ENCODE results near the gene CELA1.

The CELA1 gene

DNA sequence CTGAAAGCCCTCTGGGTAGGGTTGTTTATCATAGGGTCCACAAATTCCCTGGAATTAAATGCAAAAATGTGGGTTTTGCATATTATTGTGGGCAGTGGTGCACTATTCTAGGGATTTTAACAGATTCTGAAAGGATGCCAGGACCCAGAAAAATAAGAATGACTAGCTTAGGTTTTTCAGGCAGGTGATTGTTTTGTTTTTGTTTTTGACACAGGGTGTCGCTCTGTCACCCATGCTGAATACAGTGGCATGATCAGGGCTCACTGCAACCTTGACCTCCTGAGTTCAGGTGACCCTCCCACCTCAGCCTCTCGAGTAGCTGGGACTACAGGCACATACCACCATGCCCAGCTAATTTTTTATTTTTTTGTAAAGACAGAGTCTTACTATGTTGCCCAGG is 25.5 kb upstream of the CELA1 start:
- no peak for DNase-seq (ENCODE audit: insufficient read length)
- FAIRE-seq = no peak
- no peak for TF ChIP-seq POLR2A (IDR thresholded peaks at IDR 0.05; ENCODE audit: low read depth, low read length)
- TF ChIP-seq TAF1 (IDR thresholded peaks at IDR 0.05; ENCODE audit: borderline replicate concordance, low read depth, low read length) = no peak
- TF ChIP-seq POLR2AphosphoS5 (IDR thresholded peaks at IDR 0.05; ENCODE audit: low read depth, low read length) = no peak

DNA sequence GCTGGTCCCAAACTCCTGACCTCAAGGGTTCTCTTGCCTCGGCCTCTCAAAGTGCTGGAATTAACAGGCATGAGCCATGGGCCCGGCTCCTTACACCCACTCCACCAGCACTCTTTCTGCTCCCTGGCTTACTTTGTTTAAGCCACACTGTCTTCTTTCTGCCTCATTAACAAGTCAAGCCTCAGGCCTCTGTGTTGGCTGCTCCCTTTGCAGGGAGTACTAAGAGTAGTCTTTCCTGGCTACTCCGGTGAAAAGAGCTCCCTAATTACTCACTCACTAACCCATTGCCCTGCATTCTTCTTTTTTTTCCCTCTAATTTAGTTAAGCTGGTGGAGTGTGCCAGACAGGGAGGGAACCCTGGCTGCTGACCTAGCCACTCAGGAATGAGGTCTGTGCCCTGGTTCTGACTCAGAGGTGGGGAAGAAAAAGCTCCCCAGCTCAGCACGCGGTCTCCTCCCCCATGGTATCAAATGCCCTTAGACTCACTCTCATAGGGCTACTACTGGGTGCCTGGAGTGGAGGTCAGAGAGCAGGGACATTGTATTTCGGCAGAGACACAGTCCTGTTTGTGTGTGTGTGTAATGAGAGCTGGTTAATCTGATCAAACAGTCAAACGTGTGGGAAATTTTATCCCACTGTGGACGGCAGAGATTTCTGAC is 24.9 kb upstream of the CELA1 start:
- FAIRE-seq (no peak), DNase-seq (ENCODE audit: insufficient read length) (no peak)
- TF ChIP-seq TAF1 (IDR thresholded peaks at IDR 0.05; ENCODE audit: borderline replicate concordance, low read depth, low read length) (no peak), POLR2A (IDR thresholded peaks at IDR 0.05; ENCODE audit: low read depth, low read length) (no peak), POLR2AphosphoS5 (IDR thresholded peaks at IDR 0.05; ENCODE audit: low read depth, low read length) (no peak)

DNA sequence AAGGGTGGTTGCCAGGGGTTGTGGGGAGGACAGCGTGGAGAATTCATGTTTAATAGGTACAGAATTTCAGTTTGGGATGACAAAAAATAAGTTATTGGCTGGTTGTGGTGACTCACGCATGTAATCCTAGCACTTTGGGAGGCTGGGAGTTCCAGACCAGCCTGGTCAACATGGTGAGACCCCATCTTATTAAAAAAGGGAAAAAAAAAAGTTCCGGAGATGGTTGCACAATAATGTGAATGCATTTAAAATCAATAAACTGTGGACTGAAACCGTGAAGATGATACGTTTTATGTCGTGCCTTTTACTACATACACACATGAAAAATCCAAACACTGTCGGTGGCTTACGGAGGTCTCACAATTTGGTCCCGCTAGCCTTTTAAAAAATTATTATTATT is 24.2 kb upstream of the CELA1 start:
- no peak for DNase-seq (ENCODE audit: insufficient read length)
- TF ChIP-seq POLR2AphosphoS5 (IDR thresholded peaks at IDR 0.05; ENCODE audit: low read depth, low read length) (no peak), TAF1 (IDR thresholded peaks at IDR 0.05; ENCODE audit: borderline replicate concordance, low read depth, low read length) (no peak)
- no peak for FAIRE-seq

DNA sequence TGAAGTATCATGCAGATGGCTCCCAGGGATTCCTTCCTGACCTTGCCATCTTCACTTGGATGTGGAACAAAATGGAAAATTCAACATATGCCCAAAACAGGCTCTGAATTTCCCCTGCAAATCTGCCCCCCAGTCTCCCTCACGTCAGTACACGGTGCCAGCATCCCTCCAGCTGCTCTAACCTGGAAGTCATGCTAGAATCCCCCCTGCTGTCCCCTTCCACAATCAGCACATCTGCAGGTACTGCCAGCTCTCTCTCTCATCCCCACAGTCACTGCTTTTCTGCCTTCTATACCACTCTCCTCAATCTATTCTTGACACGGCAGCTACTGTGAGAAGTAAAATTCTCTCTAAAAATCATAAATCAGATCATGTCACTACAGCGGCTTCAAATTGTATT is 23.1 kb upstream of the CELA1 start:
- FAIRE-seq = no peak
- no peak for DNase-seq (ENCODE audit: insufficient read length)
- TF ChIP-seq TAF1 (IDR thresholded peaks at IDR 0.05; ENCODE audit: borderline replicate concordance, low read depth, low read length) (no peak), POLR2A (IDR thresholded peaks at IDR 0.05; ENCODE audit: low read depth, low read length) (no peak), POLR2AphosphoS5 (IDR thresholded peaks at IDR 0.05; ENCODE audit: low read depth, low read length) (no peak)

DNA sequence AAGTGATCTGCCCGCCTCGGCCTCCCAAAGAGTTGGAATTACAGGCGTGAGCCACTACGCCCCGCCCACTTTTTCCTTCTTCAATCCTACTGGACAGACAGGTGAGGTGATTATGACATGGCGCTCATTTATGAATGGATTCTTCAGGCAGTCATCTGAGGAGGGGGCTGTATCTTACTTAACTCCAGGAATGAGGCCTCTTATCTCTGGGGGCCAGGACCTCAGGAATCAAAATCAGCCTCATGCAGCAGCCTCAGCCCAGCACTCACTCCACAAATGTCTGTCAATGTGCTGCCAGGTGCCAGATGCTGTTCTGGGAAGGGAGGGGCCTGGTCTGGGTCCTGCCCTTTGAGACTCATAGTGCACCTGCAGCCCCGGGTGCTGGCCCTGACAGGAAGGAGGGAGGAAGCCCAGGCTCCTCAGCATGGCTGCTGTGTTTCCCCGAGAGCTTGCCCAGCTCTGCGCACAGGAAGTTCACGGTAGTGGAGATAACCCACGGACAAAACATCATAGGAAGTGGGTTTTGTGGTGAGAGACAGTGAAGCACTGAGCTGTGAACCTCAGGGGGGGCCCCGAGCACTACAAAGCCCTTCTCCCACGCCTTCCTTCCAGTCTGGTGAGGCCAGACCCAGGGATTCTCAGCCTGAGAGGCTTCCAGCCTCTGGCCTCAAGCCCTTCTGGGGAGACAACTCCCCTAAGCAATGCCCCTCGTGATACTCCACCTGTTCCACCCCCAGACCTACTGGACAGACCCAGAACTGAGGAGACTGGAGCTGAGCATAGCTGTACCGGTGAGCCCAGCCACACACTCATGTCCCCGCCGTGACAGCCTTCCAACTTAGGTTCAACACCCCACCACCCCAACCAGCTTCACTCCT is 22.4 kb upstream of the CELA1 start:
- TF ChIP-seq TAF1 (IDR thresholded peaks at IDR 0.05; ENCODE audit: borderline replicate concordance, low read depth, low read length) (no peak), POLR2A (IDR thresholded peaks at IDR 0.05; ENCODE audit: low read depth, low read length) (peak; percentile 64; the same call in 1 of the 2 replicates), POLR2AphosphoS5 (IDR thresholded peaks at IDR 0.05; ENCODE audit: low read depth, low read length) (peak; percentile 66; the same call in 1 of the 2 replicates)
- peak; percentile 97 for DNase-seq (ENCODE audit: insufficient read length)
- FAIRE-seq = peak; percentile 99

DNA sequence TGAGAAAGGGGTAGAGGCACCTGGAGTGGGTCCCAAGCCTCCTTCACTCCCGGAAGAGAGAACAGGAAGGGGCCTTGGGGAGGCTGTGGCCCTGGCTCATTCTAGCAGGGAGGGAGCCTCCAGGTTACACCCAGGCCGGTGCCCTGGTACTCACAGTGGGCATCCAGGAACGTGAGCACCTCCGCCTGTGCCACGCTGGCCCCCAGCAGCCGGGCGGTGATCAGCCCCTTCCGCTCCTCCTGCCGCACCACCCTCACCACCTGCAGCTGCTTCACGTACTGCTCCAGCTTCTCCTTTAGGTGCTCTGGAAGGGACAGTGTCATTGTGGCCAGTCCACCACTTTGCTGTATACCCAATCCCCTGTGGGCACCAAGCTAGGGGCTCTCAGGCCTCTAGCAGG is 18.8 kb upstream of the CELA1 start:
- TF ChIP-seq TAF1 (IDR thresholded peaks at IDR 0.05; ENCODE audit: borderline replicate concordance, low read depth, low read length) = no peak
- TF ChIP-seq POLR2AphosphoS5 (IDR thresholded peaks at IDR 0.05; ENCODE audit: low read depth, low read length) = no peak
- TF ChIP-seq POLR2A (IDR thresholded peaks at IDR 0.05; ENCODE audit: low read depth, low read length) = no peak
- FAIRE-seq = no peak

DNA sequence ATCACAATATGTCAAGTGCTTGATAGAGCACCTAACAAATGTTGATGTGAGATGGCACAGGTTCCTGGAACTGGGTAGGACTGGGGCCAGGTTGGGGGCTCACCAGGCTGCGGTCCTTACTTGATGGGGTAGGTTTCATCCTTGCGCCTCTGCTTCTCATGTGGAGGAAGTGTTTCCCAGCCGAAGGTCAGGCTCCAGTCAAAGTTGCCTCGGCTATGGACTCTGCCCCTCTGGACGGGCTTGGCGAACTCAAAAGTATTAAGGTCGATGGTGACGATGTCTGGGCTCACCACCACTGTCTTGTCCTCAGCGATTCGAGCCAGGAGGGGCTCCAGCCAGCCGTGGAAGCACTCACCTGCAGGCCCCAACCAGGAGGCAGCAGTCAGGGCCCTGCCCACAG is 17.5 kb upstream of the CELA1 start:
- DNase-seq (ENCODE audit: insufficient read length) (no peak), FAIRE-seq (no peak)
- TF ChIP-seq POLR2A (IDR thresholded peaks at IDR 0.05; ENCODE audit: low read depth, low read length) = no peak
- TF ChIP-seq TAF1 (IDR thresholded peaks at IDR 0.05; ENCODE audit: borderline replicate concordance, low read depth, low read length) = no peak
- no peak for TF ChIP-seq POLR2AphosphoS5 (IDR thresholded peaks at IDR 0.05; ENCODE audit: low read depth, low read length)

More for the DNA sequence above, 18.8 kb upstream of the CELA1 start:
- DNase-seq (ENCODE audit: insufficient read length) = no peak

DNA sequence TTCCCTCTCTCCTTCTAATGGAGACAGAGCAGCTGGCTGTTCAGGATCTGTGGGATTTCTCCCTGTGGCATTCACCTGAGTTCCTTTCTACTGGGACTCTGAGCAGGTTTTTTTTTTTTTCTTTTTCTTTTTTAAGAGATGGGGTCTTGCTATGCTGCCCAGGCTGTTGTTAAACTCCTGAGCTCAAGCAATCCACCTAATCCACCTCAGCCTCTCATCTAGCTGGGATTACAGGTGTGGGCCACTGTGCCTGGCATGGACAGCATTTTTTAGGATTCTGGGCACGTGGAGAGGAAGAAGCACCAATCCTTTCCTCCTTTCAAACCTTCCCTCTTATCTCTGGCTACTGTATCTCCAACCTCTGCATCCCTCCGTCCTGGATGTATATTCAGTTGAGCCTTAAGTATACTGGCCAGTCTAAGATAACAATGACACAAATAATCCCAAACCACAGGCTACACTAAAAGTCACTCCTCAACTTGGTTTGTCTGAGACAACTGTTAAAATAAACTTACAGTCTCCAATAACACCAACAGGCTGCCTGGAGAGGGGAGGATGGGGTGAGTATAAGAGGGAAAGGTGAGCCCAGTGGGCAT is 16.4 kb upstream of the CELA1 start:
- no peak for TF ChIP-seq TAF1 (IDR thresholded peaks at IDR 0.05; ENCODE audit: borderline replicate concordance, low read depth, low read length)
- no peak for TF ChIP-seq POLR2A (IDR thresholded peaks at IDR 0.05; ENCODE audit: low read depth, low read length)
- no peak for TF ChIP-seq POLR2AphosphoS5 (IDR thresholded peaks at IDR 0.05; ENCODE audit: low read depth, low read length)
- DNase-seq (ENCODE audit: insufficient read length) = no peak
- FAIRE-seq = no peak

DNA sequence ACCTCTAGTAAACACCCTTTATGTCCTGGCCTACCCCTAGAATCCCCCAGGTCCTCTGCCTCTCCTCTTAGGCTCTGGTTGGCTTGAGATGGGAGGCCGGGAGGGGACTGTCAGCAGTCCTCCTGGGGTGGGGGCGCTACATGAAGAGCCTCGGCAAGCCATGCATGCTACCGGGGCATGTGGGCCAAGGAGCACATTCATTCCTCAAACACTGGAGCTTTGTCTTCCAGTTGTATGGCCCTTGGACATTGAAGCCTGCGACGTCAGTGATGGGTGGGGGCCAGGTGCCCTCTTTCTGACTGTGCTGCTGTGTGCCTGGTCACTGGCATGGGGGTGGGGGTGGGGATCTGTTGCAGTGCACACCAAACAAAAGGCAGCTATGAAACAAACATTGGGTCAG is 15.8 kb upstream of the CELA1 start:
- no peak for TF ChIP-seq POLR2AphosphoS5 (IDR thresholded peaks at IDR 0.05; ENCODE audit: low read depth, low read length)
- no peak for FAIRE-seq
- DNase-seq (ENCODE audit: insufficient read length) = no peak

DNA sequence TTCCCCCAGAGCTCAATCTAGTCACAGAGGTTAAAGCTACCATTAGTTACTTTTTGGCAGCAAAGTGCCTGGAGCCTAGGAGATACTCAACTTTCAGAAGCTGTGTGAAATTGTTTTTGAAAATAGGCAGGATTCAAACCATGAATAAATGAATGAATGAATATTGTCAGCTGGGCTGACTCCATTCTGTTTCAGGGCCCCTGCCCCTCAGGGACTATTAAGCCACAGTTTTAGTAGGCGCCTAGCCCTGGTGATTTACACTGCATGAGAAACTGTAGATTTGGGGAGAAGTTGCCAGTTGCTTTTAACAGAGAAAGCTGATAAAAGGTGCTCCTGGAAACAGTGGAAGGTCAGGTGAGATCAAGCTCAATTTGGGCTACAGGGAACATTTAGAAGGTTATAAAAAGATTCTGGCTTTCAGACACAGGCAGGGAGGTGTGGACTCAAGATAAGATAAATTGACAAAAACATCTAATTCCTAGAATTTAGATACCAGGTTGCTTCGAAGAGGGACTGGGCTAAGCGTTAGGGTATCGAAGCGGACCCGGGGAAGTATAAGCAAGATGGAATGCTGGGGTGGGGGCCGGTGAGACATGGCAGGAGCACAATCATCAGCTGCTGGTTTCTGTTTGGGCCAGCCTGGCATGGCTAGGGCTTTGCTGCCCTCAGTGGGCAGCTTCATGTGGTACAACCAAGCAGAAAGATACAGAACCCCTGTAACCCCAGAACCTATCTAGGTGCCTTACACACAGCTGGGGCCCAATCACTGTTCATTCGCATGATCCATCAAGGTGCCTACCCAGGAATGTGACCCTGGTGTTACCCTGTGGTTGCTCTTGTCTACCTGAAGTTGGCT is 14.9 kb upstream of the CELA1 start:
- FAIRE-seq (no peak), DNase-seq (ENCODE audit: insufficient read length) (no peak)
- TF ChIP-seq TAF1 (IDR thresholded peaks at IDR 0.05; ENCODE audit: borderline replicate concordance, low read depth, low read length) (no peak), POLR2AphosphoS5 (IDR thresholded peaks at IDR 0.05; ENCODE audit: low read depth, low read length) (no peak), POLR2A (IDR thresholded peaks at IDR 0.05; ENCODE audit: low read depth, low read length) (no peak)

DNA sequence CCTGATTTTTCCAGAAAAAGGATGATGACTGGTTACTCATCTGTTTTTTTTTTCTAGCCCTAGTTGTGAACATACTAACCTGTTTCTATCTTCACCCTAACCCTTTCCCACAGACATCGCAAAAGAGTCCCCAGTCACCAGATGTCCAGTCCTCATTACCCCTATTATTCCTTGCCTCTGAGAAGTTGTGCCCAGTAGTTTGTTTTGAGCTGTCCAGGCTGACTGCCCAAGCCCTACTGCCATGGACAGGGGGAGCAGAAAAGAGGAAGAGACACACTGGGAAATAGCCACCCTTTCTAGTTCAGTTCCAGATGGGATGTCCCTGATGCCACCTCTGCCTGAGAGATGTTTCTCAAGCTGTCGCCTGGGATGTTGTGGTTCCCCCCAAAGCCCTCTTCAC is 13.8 kb upstream of the CELA1 start:
- no peak for FAIRE-seq
- no peak for DNase-seq (ENCODE audit: insufficient read length)
- TF ChIP-seq POLR2A (IDR thresholded peaks at IDR 0.05; ENCODE audit: low read depth, low read length) (no peak), POLR2AphosphoS5 (IDR thresholded peaks at IDR 0.05; ENCODE audit: low read depth, low read length) (no peak), TAF1 (IDR thresholded peaks at IDR 0.05; ENCODE audit: borderline replicate concordance, low read depth, low read length) (no peak)
